ENCODE measurements around the gene C14orf180.

DNA sequence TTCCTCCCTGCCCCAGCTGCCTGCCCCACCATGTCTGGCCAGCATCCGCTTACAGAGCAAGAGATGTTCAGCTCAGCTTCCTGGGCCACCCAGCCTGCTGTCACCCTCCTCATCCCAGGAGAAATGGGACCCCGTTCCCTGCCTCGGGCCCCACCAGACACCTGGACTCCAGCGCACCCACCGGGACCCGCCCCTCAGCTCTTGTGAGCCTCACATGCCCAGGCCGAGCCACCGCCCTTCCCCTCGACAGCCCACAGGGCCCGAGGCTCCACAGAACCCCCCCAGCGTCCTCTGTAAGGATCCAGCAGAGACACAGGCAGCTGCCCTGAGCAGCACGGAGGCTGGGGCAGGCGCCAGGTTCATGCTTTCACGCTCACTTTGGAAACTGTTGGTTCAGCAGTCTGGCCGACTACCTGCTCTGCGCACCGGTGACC is 18.4 kb upstream of the C14orf180 start:
- no peak for TF ChIP-seq POLR2A (IDR thresholded peaks at IDR 0.05; ENCODE audit: extremely low read depth, insufficient read length)
- TF ChIP-seq, protein P1, sequence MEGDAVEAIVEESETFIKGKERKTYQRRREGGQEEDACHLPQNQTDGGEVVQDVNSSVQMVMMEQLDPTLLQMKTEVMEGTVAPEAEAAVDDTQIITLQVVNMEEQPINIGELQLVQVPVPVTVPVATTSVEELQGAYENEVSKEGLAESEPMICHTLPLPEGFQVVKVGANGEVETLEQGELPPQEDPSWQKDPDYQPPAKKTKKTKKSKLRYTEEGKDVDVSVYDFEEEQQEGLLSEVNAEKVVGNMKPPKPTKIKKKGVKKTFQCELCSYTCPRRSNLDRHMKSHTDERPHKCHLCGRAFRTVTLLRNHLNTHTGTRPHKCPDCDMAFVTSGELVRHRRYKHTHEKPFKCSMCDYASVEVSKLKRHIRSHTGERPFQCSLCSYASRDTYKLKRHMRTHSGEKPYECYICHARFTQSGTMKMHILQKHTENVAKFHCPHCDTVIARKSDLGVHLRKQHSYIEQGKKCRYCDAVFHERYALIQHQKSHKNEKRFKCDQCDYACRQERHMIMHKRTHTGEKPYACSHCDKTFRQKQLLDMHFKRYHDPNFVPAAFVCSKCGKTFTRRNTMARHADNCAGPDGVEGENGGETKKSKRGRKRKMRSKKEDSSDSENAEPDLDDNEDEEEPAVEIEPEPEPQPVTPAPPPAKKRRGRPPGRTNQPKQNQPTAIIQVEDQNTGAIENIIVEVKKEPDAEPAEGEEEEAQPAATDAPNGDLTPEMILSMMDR (IDR thresholded peaks at IDR 0.05; ENCODE audit: low read depth, low read length), result no peak
- TF ChIP-seq, protein P2, sequence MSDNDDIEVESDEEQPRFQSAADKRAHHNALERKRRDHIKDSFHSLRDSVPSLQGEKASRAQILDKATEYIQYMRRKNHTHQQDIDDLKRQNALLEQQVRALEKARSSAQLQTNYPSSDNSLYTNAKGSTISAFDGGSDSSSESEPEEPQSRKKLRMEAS (IDR thresholded peaks at IDR 0.05; ENCODE audit: low read depth, low read length), result no peak
- no peak for TF ChIP-seq MYC (IDR thresholded peaks at IDR 0.05; ENCODE audit: low read depth, low read length)

Data from NB4 (cell line).